SU-DHL-6 (cell line): ENCODE data around the gene KLHL25.

Experiments used
- H2AFZ ChIP-seq: fragments of 200-600 bp; sonication (generic); 2 replicates; pipeline ENCODE4 v1.6.1; 2014; ENCODE audit warnings: low read depth, mild to moderate bottlenecking, moderate library complexity, mixed read lengths, antibody characterized with exemption, low read length; ENCODE audit not compliant: severe bottlenecking
- H3F3A ChIP-seq: fragments of 200-600 bp; shearing (Covaris generic); 2 replicates; pipeline ENCODE4 v1.6.0; 2016; ENCODE audit warnings: antibody characterized with exemption, mild to moderate bottlenecking; ENCODE audit not compliant: insufficient read depth
- H3K27ac ChIP-seq: fragments of 200-600 bp; sonication (generic); 2 replicates; pipeline ENCODE4 v1.5.1; 2016; ENCODE audit warnings: low read depth, mild to moderate bottlenecking, low read length, moderate library complexity, mixed read lengths
- H3K27me3 ChIP-seq: fragments of 200-600 bp; sonication (generic), shearing (Covaris generic); 2 replicates; pipeline ENCODE4 v1.6.0; 2014; ENCODE audit warnings: mild to moderate bottlenecking, low read length
- H3K36me3 ChIP-seq: fragments of 200-600 bp; sonication (generic); 2 replicates; pipeline ENCODE4 v1.6.1; 2014; ENCODE audit warnings: mild to moderate bottlenecking, low read length, mixed read lengths
- H3K4me2 ChIP-seq: fragments of 300-600, 200-600 bp; shearing (Covaris generic), sonication (generic); 2 replicates; pipeline ENCODE4 v1.6.0; 2014; ENCODE audit warnings: low read length, low read depth, mild to moderate bottlenecking; ENCODE audit not compliant: poor library complexity, severe bottlenecking
- H3K4me3 ChIP-seq: fragments of 200-600 bp; sonication (generic); 2 replicates; pipeline ENCODE4 v1.5.1; 2014; ENCODE audit warnings: antibody characterized with exemption, low read length, mild to moderate bottlenecking, mixed read lengths; ENCODE audit not compliant: insufficient read depth, poor library complexity, severe bottlenecking
- H3K79me2 ChIP-seq: fragments of 200-600 bp; sonication (generic); 2 replicates; pipeline ENCODE4 v1.6.1; 2014; ENCODE audit warnings: mild to moderate bottlenecking, low read length, moderate library complexity; ENCODE audit not compliant: insufficient read depth
- H3K9ac ChIP-seq: fragments of 200-600 bp; sonication (generic); 2 replicates; pipeline ENCODE4 v1.7.0; 2014; ENCODE audit warnings: mild to moderate bottlenecking, low read length
- H3K9me2 ChIP-seq: fragments of 200-600 bp; sonication (generic); replicated peaks from 2 replicates; pipeline ENCODE4 v1.6.1; 2014; ENCODE audit warnings: low read length; ENCODE audit not compliant: insufficient read depth
- H3K9me3 ChIP-seq: fragments of 200-600 bp; sonication (generic); 2 replicates; pipeline ENCODE4 v1.6.1; 2014; ENCODE audit warnings: low read length, mixed read lengths; ENCODE audit not compliant: insufficient read depth
- H4K20me1 ChIP-seq: fragments of 200-600 bp; sonication (generic); 2 replicates; pipeline ENCODE4 v1.6.1; 2014; ENCODE audit warnings: low read depth, mild to moderate bottlenecking, antibody characterized with exemption, low read length, moderate library complexity, mixed read lengths
- EZH2phosphoT487 ChIP-seq: fragments of 200-600 bp; sonication (generic), shearing (Covaris generic); conservative IDR thresholded peaks from 2 replicates; pipeline ENCODE4 v1.6.1; 2018; ENCODE audit warnings: mild to moderate bottlenecking, antibody characterized with exemption, low read length, moderate library complexity, mixed read lengths
- TF ChIP-seq, protein P1 (sequence below): fragments of 200-600 bp; sonication (generic); IDR thresholded peaks from one replicate; pipeline ENCODE4 v1.5.1; 2017; ENCODE audit warnings: antibody characterized with exemption, mild to moderate bottlenecking, low read length, moderate library complexity; ENCODE audit not compliant: insufficient read depth, poor library complexity, severe bottlenecking

Gene KLHL25

DNA sequence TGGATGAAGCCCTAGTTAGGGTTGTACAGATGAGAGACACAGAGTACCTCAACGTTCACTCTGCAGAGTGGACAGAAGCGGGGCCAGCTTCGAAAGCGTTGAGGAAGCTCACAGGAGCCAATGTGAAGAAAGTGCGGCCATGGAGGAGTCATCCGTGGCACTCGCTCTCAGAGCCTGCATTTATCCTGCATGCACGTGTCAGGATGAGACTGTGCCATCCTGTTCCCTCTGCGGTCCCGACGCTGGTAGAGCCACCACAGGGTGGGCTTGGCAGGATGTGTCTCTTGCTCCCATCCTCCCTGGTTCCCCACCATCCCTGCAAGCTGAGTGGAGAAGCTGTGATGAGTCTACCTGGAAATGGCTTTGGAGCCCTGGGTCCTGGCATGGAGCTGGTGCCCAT, 39.3 kb downstream of the KLHL25 start:
- Histone ChIP-seq H3K79me2 (no peaks in the 10 kb centered on the region), H4K20me1 (no peaks in the 10 kb centered on the region), H3K9me2 (no peaks in the 10 kb centered on the region), H2AFZ (no peak overlapping the region), H3K9ac (no peak overlapping the region), H3F3A (no peaks in the 10 kb centered on the region), H3K4me2 (no peak overlapping the region), H3K9me3 (no peaks in the 10 kb centered on the region), H3K4me3 (no peak overlapping the region), H3K36me3 (no peaks in the 10 kb centered on the region), H3K27ac (no peak overlapping the region), H3K27me3 (no peaks in the 10 kb centered on the region)
- TF ChIP-seq EZH2phosphoT487, result no peak
- TF ChIP-seq, protein P1, sequence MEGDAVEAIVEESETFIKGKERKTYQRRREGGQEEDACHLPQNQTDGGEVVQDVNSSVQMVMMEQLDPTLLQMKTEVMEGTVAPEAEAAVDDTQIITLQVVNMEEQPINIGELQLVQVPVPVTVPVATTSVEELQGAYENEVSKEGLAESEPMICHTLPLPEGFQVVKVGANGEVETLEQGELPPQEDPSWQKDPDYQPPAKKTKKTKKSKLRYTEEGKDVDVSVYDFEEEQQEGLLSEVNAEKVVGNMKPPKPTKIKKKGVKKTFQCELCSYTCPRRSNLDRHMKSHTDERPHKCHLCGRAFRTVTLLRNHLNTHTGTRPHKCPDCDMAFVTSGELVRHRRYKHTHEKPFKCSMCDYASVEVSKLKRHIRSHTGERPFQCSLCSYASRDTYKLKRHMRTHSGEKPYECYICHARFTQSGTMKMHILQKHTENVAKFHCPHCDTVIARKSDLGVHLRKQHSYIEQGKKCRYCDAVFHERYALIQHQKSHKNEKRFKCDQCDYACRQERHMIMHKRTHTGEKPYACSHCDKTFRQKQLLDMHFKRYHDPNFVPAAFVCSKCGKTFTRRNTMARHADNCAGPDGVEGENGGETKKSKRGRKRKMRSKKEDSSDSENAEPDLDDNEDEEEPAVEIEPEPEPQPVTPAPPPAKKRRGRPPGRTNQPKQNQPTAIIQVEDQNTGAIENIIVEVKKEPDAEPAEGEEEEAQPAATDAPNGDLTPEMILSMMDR, result no peak

DNA sequence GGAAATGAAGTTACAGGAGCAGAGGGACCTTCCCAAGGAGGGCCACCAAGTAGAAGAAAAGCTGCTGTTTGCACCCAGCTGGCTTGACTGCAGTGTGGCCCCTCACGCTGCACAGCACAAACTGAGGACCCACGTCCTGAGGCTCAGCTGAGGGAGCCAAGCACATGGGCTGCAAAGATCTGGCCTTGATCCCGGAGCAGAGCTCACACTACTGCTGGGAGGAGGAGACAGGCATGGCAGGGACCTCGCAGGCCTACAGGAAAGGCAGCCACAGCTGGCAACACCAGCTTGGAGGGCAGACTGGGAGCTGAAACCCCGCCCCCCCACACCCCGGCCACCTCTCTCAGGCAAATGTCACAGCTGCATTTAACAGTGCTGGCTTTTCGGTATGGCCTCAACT, 39.7 kb downstream of the KLHL25 start:
- no peak for TF ChIP-seq EZH2phosphoT487
- TF ChIP-seq, protein P1, result no peak
- H3K27me3 ChIP-seq, result no peaks in the 10 kb centered on the region
- no peak overlapping the region for H3K27ac ChIP-seq
- no peaks in the 10 kb centered on the region for H4K20me1 ChIP-seq
- H3K9ac ChIP-seq, result no peak overlapping the region
- H3F3A ChIP-seq, result no peaks in the 10 kb centered on the region
- no peak overlapping the region for H3K4me3 ChIP-seq
- no peaks in the 10 kb centered on the region for H3K36me3 ChIP-seq
- H3K9me2 ChIP-seq, result no peaks in the 10 kb centered on the region
- H3K79me2 ChIP-seq, result no peaks in the 10 kb centered on the region
- no peaks in the 10 kb centered on the region for H3K9me3 ChIP-seq
- no peak overlapping the region for H2AFZ ChIP-seq
- H3K4me2 ChIP-seq, result no peak overlapping the region

DNA sequence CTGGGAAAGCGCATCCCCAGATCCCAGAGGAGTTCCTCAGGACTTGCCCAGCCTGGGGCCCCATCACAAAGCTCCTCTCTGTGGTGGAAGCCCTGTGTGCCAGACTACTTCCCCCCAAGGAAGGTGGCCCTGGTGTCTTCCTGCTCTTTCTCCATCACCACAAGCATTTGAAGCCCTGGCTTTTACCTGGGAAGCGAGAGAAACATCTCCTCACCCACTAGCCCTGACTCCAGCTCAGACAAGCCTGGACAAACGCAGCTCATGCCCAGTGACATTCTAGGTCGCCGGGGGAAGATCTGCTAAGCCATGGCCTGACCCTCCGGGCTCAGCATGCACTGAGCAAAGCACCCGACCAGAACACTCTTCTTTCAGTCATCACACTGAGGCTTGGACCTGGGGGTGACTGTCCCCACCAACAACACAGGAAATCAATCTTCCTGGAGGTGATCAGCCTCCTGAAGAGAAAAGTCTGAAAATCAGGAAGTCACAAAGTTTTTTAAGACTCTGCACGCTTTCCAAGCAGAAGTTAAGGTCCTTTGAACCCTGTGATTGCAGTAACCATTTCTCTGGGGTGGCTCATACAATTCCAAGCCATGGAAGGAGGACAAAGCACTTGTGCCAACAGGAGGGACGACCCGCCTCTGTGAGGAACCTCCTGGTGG, 40.8 kb downstream of the KLHL25 start:
- Histone ChIP-seq H3K4me3 (no peak overlapping the region), H3K27ac (no peak overlapping the region), H3K79me2 (no peaks in the 10 kb centered on the region), H3K9ac (no peak overlapping the region), H3K36me3 (no peaks in the 10 kb centered on the region), H3F3A (0 out of 2 replicates have a peak, but pooled peaks cover 4% of the 10 kb centered on the region), H2AFZ (no peak overlapping the region), H3K27me3 (no peaks in the 10 kb centered on the region), H3K9me3 (no peaks in the 10 kb centered on the region), H3K9me2 (no peaks in the 10 kb centered on the region), H4K20me1 (no peaks in the 10 kb centered on the region), H3K4me2 (no peak overlapping the region)
- TF ChIP-seq EZH2phosphoT487, result no peak
- TF ChIP-seq, protein P1, result no peak
